G401 (cell line): ENCODE data around the gene C13orf46. TPM values are rescaled to one million over a fixed set of nuclear protein-coding genes. Genes with fewer than 3 reads are reported as not detected.

Experiments used
- DNase-seq: peaks from one replicate; pipeline ENCODE4 v3.0.0-alpha.2; 2015; ENCODE audit warnings: low spot score
- in situ Hi-C: cut with HindIII; loops from 2 replicates; pipeline ENCODE4 v1.10.0; 2016; ENCODE audit warnings: low sequenced_read_pairs, mixed read lengths
- total RNA-seq: library from RNA; depleted of rRNA; stranded (reverse); fragments of >200 nt; shearing (Covaris generic); gene quantifications from 2 replicates; pipeline ENCODE4 v1.2.3, GENCODE V29; 2014

The C13orf46 gene
- total RNA-seq, 1 experiment from 2014 or later = not detected

- DNase-seq = no peak
Observed at GRCh38 chr13:113975416-113975815, 1.5 kb upstream of the C13orf46 start.

GRCh38 chr13:113974304-113975281, 717 bp upstream of the C13orf46 start:
- DNase-seq = no peak
- in situ Hi-C loops = no loop called here

More at GRCh38 chr13:113975416-113975815, 1.5 kb upstream of the C13orf46 start:
- in situ Hi-C loops = no loop called here

GRCh38 chr13:113972451-113973217, 1.2 kb downstream of the C13orf46 start:
- DNase-seq = no peak
- in situ Hi-C loops = no loop called here

GRCh38 chr13:113971471-113972231, 2.2 kb downstream of the C13orf46 start:
- DNase-seq = no peak
- in situ Hi-C loops = no loop called here

- in situ Hi-C loops = no loop called here
- peak; percentile 13 for DNase-seq
Observed at GRCh38 chr13:113970810-113971470, 2.9 kb downstream of the C13orf46 start.

- in situ Hi-C loops = no loop called here
- no peak for DNase-seq
Observed at GRCh38 chr13:113969973-113970611, 3.8 kb downstream of the C13orf46 start.

GRCh38 chr13:113969311-113969972, 4.4 kb downstream of the C13orf46 start:
- no peak for DNase-seq
- in situ Hi-C loops = no loop called here

GRCh38 chr13:113968463-113969310, 5.2 kb downstream of the C13orf46 start:
- DNase-seq = no peak
- in situ Hi-C loops = no loop called here

- in situ Hi-C loops = no loop called here
- no peak for DNase-seq
Observed at GRCh38 chr13:113967729-113968462, 6.0 kb downstream of the C13orf46 start.

- in situ Hi-C loops = no loop called here
- DNase-seq = no peak
Observed at GRCh38 chr13:113967206-113967720, 6.6 kb downstream of the C13orf46 start.

- no peak for DNase-seq
- in situ Hi-C loops = no loop called here
Observed at GRCh38 chr13:113965968-113966884, 7.7 kb downstream of the C13orf46 start.

GRCh38 chr13:113965383-113965874, 8.4 kb downstream of the C13orf46 start:
- in situ Hi-C loops = no loop called here
- DNase-seq = no peak

- in situ Hi-C loops = no loop called here
- DNase-seq = no peak
Observed at GRCh38 chr13:113964251-113964995, 9.5 kb downstream of the C13orf46 start.

GRCh38 chr13:113963376-113963775, 10.5 kb downstream of the C13orf46 start:
- in situ Hi-C loops = no loop called here
- no peak for DNase-seq
